BJ (cell line): ENCODE data around the gene ZNF799. TPM values are rescaled to one million over a fixed set of nuclear protein-coding genes. Genes with fewer than 3 reads are reported as not detected.
"Not testable (repeated sequence)": the region's sequence is repeated elsewhere in the genome, so short reads cannot be mapped to it uniquely, and the experiment has no call there.

ENCODE experiments used
- CTCF ChIA-PET: fragments of 350-600 bp; formaldehyde crosslinking; extraction: SDS; loops from one replicate; lab custom pipeline; 2021; ENCODE audit warnings: antibody characterized with exemption, inconsistent platforms; lab: Yijun Ruan, JAX
- POLR2A ChIA-PET: fragments of 300-600 bp; sonication (Branson Sonifier 250); formaldehyde crosslinking; extraction: SDS; loops from one replicate; lab custom pipeline; 2021; ENCODE audit warnings: antibody characterized with exemption; lab: Charles Lee
- DNase-seq: peaks from one replicate; pipeline ENCODE4 v3.0.0-alpha.2; 2011; ENCODE audit warnings: low read depth
- H3K27me3 ChIP-seq: 2 replicates; pipeline ENCODE4 v1.6.0; 2011; ENCODE audit warnings: low read length; ENCODE audit not compliant: control insufficient read depth, insufficient read depth
- H3K36me3 ChIP-seq: 2 replicates; pipeline ENCODE4 v1.5.1; 2011; ENCODE audit warnings: low read length; ENCODE audit not compliant: control insufficient read depth, insufficient read depth
- H3K4me3 ChIP-seq: 2 replicates; pipeline ENCODE4 v1.5.1; 2011; ENCODE audit warnings: low read depth, mild to moderate bottlenecking, control low read depth, low read length
- polyA plus RNA-seq: library from polyadenylated mRNA; depleted of rRNA; stranded (reverse); fragments of >200 nt; gene quantifications from 2 replicates; pipeline ENCODE4 v1.2.3, GENCODE V29; 2011
- TF ChIP-seq, protein P1 (sequence below): IDR thresholded peaks from 2 replicates; pipeline ENCODE4 v1.5.1; 2011; ENCODE audit warnings: low read depth, mild to moderate bottlenecking, control low read depth, inconsistent platforms, low read length, moderate library complexity; ENCODE audit not compliant: insufficient read depth

Gene ZNF799
- polyA plus RNA-seq, 1 experiment, result 0.63 TPM

DNA sequence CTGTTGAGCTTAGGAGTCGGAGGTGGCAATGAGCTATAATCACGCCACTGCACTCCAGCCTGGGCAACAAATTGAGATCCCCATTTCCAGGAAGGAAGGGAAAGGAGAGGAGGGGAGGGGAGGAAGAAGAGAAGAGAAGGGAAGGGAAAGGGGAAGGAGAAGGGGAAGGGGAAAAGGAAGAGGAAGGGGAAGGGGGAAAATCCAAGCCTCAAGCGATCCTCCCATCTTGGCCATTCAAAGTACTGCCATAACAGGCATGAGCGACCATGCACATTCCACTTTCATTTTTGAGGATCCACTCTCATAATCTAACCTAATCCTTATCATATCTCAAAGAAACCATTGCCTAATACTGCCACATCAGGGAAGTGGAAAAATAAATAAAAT, 24.8 kb upstream of the ZNF799 start:
- ChIA-PET POLR2A (no interaction called here), CTCF (no interaction called here)
- DNase-seq, result no peak
- TF ChIP-seq, protein P1, sequence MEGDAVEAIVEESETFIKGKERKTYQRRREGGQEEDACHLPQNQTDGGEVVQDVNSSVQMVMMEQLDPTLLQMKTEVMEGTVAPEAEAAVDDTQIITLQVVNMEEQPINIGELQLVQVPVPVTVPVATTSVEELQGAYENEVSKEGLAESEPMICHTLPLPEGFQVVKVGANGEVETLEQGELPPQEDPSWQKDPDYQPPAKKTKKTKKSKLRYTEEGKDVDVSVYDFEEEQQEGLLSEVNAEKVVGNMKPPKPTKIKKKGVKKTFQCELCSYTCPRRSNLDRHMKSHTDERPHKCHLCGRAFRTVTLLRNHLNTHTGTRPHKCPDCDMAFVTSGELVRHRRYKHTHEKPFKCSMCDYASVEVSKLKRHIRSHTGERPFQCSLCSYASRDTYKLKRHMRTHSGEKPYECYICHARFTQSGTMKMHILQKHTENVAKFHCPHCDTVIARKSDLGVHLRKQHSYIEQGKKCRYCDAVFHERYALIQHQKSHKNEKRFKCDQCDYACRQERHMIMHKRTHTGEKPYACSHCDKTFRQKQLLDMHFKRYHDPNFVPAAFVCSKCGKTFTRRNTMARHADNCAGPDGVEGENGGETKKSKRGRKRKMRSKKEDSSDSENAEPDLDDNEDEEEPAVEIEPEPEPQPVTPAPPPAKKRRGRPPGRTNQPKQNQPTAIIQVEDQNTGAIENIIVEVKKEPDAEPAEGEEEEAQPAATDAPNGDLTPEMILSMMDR, result no peak
- H3K36me3 ChIP-seq, result no peaks in the 10 kb centered on the region
- H3K27me3 ChIP-seq, result no peaks in the 10 kb centered on the region
- H3K4me3 ChIP-seq, result no peak overlapping the region

DNA sequence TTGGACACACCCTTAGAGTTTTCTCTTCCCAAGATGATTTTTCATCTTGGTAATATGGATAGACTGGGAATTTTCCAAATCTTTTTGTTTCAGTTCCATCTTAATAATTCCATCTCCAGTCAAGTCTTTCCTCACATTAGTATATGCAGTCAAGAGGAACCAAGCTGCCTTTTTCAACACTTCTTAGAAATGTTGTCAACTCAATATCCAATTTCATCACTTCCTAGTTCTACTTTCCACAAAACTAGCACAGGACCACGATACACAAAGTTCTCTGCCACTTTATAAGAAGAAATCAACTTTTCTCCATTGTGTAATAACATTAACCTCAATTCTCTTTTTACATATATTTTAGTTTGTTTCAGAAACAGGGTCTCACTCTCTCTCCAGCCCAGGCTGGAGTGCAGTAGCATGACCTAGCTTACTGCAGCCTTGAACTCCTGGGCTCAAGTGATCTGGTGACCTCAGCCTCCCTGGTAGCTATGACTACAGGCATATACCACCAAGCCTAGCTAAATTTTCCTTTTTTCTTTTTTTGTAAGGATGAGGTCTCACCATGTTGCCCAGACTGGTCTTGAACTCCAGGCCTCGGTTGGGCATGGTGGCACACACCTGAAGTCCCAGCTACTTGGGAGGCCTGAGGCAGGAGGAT, 24.3 kb upstream of the ZNF799 start:
- CTCF ChIA-PET, result no interaction called here
- no peaks in the 10 kb centered on the region for H3K36me3 ChIP-seq
- POLR2A ChIA-PET, result no interaction called here

DNA sequence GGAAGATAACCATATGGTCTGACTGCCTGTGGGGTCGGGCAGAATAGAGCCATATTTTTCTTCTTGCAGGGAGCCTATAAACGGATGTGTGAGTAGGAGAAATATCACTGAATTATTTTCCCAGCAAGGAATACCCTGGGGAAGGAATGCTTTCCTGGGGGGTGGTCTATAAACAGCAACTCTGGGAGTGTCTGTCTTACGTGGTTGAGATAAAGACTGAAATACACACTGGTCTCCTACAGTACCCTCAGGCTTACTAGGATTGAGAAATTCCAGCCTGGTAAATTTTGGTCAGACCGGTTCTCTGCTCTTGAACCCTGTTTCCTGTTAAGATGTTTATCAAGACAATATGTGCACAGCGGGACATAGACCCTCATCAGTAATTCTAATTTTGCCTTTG, 16.2 kb upstream of the ZNF799 start:
- H3K4me3 ChIP-seq, DNase-seq, H3K27me3 ChIP-seq, POLR2A ChIA-PET, H3K36me3 ChIP-seq, CTCF ChIA-PET: not testable (repeated sequence)

More for the DNA sequence above, 24.3 kb upstream of the ZNF799 start:
- Histone ChIP-seq H3K27me3 (no peaks in the 10 kb centered on the region), H3K4me3 (no peak overlapping the region)
- TF ChIP-seq, protein P1, result no peak
- DNase-seq, result no peak

DNA sequence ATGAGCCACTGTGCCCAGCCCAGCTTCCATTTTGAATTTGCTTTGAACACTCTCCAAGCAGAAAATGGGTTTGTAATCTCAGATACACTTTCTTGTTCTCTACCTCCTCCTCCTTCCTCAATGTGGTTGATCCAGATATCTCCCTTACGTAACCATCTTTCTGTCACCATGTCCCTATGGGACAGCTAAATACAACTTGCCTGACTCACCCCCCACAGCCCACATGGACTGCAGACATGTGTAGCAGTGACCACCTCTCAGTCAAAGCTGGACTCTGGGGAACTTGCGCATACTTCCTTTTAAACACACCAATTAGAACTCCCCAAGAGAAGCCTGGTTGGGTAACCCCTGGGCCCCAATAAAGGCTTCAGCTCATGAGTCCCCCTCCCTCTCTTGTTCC, 10.8 kb upstream of the ZNF799 start:
- H3K27me3 ChIP-seq, result no peaks in the 10 kb centered on the region
- POLR2A ChIA-PET, result no interaction called here
- no peak for DNase-seq
- CTCF ChIA-PET, result no interaction called here
- no peak overlapping the region for H3K4me3 ChIP-seq
- TF ChIP-seq, protein P1, result no peak
- no peaks in the 10 kb centered on the region for H3K36me3 ChIP-seq

DNA sequence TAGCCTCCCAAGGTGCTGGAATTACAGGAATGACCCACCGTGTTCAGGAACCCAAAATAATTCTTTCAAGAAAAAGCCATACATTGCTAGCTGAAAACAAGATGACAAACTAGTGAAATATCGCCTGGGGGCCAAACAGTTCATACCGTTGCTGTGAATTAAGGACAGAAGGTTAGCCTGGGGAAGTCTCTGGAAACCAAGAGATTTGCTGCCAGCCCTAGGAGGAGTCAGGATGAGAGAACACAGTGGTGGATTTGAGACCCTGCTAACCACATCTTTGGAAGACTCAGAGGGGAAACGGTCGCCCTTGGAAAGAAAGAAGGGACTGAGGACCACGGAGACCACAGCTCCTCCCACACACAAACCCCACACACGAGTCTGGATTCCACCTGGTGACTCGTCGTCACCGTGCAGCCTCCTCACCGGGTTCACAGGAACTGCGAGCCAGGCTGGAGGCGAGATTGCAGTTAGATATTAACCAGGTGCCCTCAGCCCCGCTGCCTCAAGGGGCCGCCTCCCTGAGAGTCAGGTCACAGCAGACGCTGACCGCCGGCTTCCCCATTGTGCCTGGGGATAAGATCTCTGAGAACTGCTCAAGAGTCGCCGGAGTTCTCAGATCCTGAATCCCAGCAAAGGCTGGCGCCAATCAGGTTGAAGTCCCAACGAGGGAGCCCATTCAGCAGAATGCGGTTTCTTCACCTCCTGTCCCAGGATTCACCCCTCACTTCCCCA, 1.0 kb downstream of the ZNF799 start:
- POLR2A ChIA-PET, H3K36me3 ChIP-seq, H3K27me3 ChIP-seq, CTCF ChIA-PET, DNase-seq: not testable (repeated sequence)
- peak overlapping the region; percentile 87 for H3K4me3 ChIP-seq

DNA sequence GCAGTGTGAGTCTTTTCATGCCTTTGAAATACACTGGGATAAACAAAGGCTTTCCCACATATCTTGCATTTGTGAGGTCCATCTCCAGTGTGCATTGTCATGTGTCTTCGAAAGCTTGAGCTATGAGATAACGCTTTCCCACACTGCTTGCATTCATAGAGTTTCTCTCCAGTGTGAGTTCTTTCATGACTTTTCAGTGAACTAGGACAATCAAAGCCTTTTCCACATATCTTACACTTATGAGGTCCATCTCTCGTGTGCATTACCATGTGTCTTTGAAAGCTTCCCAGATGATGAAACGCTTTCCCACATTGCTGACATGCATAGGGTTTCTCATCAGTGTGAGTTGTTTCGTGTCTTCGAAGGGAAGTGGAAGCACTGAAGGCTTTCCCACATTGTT, 9.9 kb downstream of the ZNF799 start:
- DNase-seq, CTCF ChIA-PET, H3K36me3 ChIP-seq, H3K27me3 ChIP-seq, POLR2A ChIA-PET, H3K4me3 ChIP-seq: not testable (repeated sequence)

DNA sequence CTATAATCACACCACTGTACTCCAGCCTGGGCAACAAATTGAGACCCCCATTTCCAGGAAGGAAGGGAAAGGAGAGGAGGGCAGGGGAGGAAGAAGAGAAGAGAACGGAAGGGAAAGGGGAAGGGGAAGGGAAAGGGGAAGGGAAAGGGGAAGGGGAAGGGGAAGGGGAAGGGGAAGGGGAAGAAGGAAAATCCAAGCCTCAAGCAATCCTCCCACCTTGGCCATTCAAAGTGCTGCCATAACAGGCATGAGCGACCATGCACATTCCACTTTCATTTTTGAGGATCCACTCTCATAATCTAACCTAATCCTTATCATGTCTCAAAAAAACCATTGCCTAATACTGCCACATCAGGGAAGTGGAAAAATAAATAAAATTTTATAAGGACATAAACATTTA, 14.7 kb downstream of the ZNF799 start:
- H3K27me3 ChIP-seq, CTCF ChIA-PET, POLR2A ChIA-PET: not testable (repeated sequence)

More for the DNA sequence above, 14.7 kb downstream of the ZNF799 start:
- not testable (repeated sequence) for H3K4me3 ChIP-seq, H3K36me3 ChIP-seq, DNase-seq
